HG02852 (cell line): ENCODE measurements around the gene GDA.
"Not testable (repeated sequence)": the region's sequence is repeated elsewhere in the genome, so short reads cannot be mapped to it uniquely, and the experiment has no call there.

Source experiments
- ATAC-seq: cut with Tn5 transposase; IDR thresholded peaks from one replicate; pipeline ENCODE4 v1.9.1; 2021; ENCODE audit warnings: mild to moderate bottlenecking, moderate library complexity; ENCODE audit not compliant: unreplicated experiment

GDA gene

GRCh38 chr9:72274441-72274840, 125.2 kb downstream of the GDA start:
- ATAC-seq = no peak

- ATAC-seq = no peak
Observed at GRCh38 chr9:72274916-72275315, 125.7 kb downstream of the GDA start.

- no peak for ATAC-seq
Observed at GRCh38 chr9:72276429-72276828, 127.2 kb downstream of the GDA start.

GRCh38 chr9:72278959-72279358, 129.7 kb downstream of the GDA start:
- ATAC-seq = no peak

DNA sequence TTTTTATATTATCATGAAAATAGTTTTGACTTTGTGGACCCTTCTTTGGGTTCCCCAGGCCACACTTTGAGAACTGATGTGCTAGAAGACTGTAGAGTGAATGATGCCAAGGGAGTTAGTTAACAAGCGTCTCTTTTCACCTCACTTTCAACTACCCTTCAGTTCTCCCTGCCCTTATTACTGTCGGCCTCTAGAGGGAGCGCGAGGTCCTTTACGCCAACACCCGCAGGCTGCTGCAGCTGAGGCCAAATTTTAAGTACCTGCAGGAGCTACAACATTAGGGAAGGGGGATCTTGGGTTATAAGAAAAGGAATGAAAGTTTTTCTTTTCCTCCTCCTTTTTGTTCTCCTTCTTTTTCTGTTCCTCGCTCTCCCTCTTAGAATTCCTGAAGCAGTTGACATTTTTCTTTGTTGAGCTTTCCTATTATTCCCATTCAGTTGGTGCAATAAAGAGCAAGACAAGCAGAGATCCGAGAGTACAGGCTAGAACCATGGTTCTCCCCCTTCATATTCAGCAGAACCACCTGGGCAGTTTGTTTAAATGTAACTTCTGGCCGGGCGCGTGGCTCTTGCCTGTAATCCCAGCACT, 131.8 kb downstream of the GDA start:
- peak; percentile 88 for ATAC-seq

GRCh38 chr9:72289401-72289800, 140.2 kb downstream of the GDA start:
- no peak for ATAC-seq

- no peak for ATAC-seq
Observed at GRCh38 chr9:72290311-72290710, 141.1 kb downstream of the GDA start.

DNA sequence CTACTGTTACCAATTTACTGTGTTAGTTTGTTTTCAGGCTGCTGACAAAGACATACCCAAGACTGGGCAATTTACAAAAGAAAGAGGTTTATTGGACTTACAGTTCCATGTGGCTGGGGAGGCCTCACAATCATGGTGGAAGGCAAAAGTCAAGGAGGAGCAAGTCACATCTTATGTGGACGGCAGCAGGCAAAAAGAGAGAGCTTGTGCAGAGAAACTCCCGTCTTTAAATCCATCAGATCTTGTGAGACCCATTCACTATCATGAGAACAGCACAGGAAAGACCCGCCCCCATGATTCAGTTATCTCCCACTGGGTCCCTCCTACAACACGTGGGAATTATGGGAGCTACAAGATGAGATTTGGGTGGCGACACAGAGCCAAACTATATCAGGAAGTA, 142.3 kb downstream of the GDA start:
- ATAC-seq = not testable (repeated sequence)

- ATAC-seq = no peak
Observed at GRCh38 chr9:72292256-72292682, 143.0 kb downstream of the GDA start.

- ATAC-seq = no peak
Observed at GRCh38 chr9:72292874-72293607, 143.8 kb downstream of the GDA start.

- ATAC-seq = no peak
Observed at GRCh38 chr9:72294936-72295335, 145.7 kb downstream of the GDA start.

DNA sequence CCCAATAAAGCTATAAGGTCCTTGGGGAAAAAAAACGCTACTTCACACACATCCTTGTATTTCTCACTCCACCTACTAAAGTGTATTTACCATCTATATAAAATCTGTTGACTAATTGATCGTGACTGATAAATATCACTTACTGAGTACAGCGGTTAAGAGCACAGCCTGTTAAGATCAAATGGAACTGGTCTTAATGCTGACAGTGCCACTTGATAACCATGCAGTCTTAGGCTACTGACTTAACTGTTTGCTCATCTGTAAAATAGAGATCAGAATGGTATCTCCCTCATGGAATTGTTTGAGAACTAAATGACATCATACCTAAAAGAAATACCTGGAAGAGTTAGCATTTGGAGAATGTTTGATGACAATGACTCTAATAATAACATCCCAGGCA, 148.3 kb downstream of the GDA start:
- ATAC-seq = no peak

- ATAC-seq = no peak
Observed at GRCh38 chr9:72299017-72299603, 149.9 kb downstream of the GDA start.

GRCh38 chr9:72300873-72301272, 151.6 kb downstream of the GDA start:
- ATAC-seq = peak; percentile 35
